Activated CD8-positive, alpha-beta T cell treated with anti-CD3 and anti-CD28 coated beads, Interleukin-2, amount 10 ng/mL, durations not matched to agents 7 days and 5 days (primary cell): ENCODE measurements around the gene MRPL42. TPM values are rescaled to one million over a fixed set of nuclear protein-coding genes. Genes with fewer than 3 reads are reported as not detected.

Experiments used
- ATAC-seq: fragments of 150-1000 bp; cut with Tn5 transposase; one replicate; pipeline ENCODE4 v1.10.0; 2021; ENCODE audit warnings: moderate library complexity
- CTCF ChIA-PET: fragments of 350-600 bp; sonication (Branson Sonifier 250); formaldehyde crosslinking; loops from one replicate; lab custom pipeline; 2021; ENCODE audit warnings: antibody characterized with exemption; lab: Charles Lee
- POLR2A ChIA-PET: fragments of 350-600 bp; sonication (Branson Sonifier 250); formaldehyde crosslinking; loops from one replicate; lab custom pipeline; 2021; ENCODE audit warnings: antibody characterized with exemption; lab: Charles Lee
- DNase-seq: peaks from one replicate; pipeline ENCODE4 v3.0.0-alpha.2; 2020
- H3K27ac Mint-ChIP-seq: one replicate; pipeline ENCODE4 v1.8.0; 2021; ENCODE audit warnings: mild to moderate bottlenecking, mixed read lengths
- H3K27me3 Mint-ChIP-seq: one replicate; pipeline ENCODE4 v1.8.0; 2021; ENCODE audit warnings: low read depth, mixed read lengths
- H3K36me3 Mint-ChIP-seq: one replicate; pipeline ENCODE4 v1.8.0; 2021; ENCODE audit warnings: low read depth, mixed read lengths
- H3K4me1 Mint-ChIP-seq: one replicate; pipeline ENCODE4 v1.8.0; 2021; ENCODE audit warnings: low read depth, mixed read lengths
- H3K4me3 Mint-ChIP-seq: one replicate; pipeline ENCODE4 v1.8.0; 2021; ENCODE audit warnings: mild to moderate bottlenecking, mixed read lengths
- H3K9me3 Mint-ChIP-seq: one replicate; pipeline ENCODE4 v1.8.0; 2022; ENCODE audit warnings: mixed read lengths; ENCODE audit not compliant: insufficient read depth
- total RNA-seq, 2 experiments: library from RNA; stranded (reverse); gene quantifications; one replicate each; pipeline ENCODE4 v1.2.3, GENCODE V29; 2021

The MRPL42 gene
- total RNA-seq, 2 experiments from 2014 or later: 55.8 to 57.0 TPM

- ChIA-PET CTCF (interaction anchor here (1.0 to 1.1 kb wide), 2 partner anchors 602 kb away, joined by 3 to 6 read pairs; no protein-coding TSS in a partner anchor), POLR2A (no interaction called here)
- H3K27me3 Mint-ChIP-seq: no peaks in the 10 kb centered on the region
- DNase-seq (no peak), ATAC-seq (no peak)
- H3K36me3 Mint-ChIP-seq: peaks cover 28% of the 10 kb centered on the region
- H3K4me1 Mint-ChIP-seq: peaks cover 9% of the 10 kb centered on the region
- H3K27ac Mint-ChIP-seq: no peak overlapping the region
- no peaks in the 10 kb centered on the region for H3K9me3 Mint-ChIP-seq
- H3K4me3 Mint-ChIP-seq: no peak overlapping the region
These were observed 32.9 kb downstream of the MRPL42 start for GRCh38 chr12:93500201-93500600.

GRCh38 chr12:93500667-93501066, 33.4 kb downstream of the MRPL42 start:
- Mint-ChIP-seq H3K36me3 (peaks cover 27% of the 10 kb centered on the region), H3K4me3 (no peak overlapping the region), H3K9me3 (no peaks in the 10 kb centered on the region), H3K27me3 (no peaks in the 10 kb centered on the region), H3K4me1 (peaks cover 13% of the 10 kb centered on the region), H3K27ac (no peak overlapping the region)
- ATAC-seq (no peak), DNase-seq (no peak)
- ChIA-PET CTCF (interaction anchor here (1.1 kb wide), 1 partner anchor 602 kb away, joined by 6 read pairs; no protein-coding TSS in a partner anchor), POLR2A (no interaction called here)

DNA sequence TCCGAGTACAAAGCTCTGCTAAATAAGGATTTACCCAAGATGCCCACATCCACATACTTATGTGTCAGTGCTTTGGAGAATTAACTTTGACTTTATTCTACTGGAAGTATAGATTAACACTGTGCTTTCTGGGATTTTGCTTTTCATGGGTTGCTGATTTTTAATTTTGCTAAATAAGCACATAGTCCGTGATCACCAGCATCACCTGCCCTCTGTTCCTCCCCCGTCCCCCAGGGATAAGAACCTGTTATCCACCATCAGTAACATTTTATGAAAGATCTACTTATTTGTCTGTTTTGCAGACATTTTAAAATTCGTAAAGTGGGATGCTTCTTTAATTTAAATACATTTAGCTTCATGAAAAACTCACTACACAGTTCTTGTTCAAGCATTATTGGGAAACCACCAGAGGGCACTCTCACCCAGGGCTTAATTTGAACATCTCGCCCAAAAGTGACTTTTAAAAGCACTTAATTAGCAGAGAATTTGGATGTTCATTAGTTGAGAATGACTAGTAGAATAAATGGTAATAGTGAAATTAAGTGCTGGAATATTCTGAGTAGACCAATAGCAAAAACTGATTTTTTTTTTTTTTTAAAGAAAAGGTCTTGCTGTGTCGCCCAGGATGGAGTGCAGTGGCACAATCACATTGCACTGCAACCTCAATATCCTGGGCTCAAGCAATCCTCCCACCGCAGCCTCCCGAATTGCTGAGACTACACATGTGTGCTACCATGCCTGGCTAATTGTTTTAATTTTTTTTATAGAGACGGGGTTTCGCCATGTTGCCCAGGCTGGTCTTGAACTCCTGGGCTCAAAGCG, 35.7 kb downstream of the MRPL42 start:
- H3K27me3 Mint-ChIP-seq: no peaks in the 10 kb centered on the region
- no peak for ATAC-seq

DNA sequence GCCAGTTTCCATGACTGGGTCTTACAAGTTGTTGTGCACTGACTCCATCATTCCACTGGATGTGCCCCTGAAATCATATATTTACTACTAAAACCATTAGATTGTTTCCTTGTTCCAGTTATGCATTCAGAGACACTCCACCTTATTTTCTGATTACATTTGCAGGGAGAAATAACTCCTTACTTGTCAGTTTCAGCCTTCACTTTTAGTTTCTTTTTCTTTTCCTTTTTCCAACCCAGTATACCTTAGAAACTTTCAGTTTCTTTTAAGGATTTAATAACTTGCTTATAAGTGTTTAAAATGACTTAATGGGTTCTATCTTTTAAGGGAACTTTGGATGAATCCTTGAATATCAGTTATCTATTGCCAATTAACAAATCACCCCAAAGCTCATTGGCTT, 39.9 kb downstream of the MRPL42 start:
- no peaks in the 10 kb centered on the region for H3K9me3 Mint-ChIP-seq
- POLR2A ChIA-PET: interaction anchor here (0.7 kb wide), 1 partner anchor 65 kb away, joined by 4 read pairs; the partner anchor contains the start of gene UBE2N
- H3K4me1 Mint-ChIP-seq: peaks cover 17% of the 10 kb centered on the region
- DNase-seq: no peak
- H3K36me3 Mint-ChIP-seq: peaks cover 25% of the 10 kb centered on the region
- peak overlapping the region; percentile 25 for H3K4me3 Mint-ChIP-seq
- H3K27me3 Mint-ChIP-seq: no peaks in the 10 kb centered on the region
- CTCF ChIA-PET: interaction anchor here (1.0 to 8.1 kb wide), 4 partner anchors 10 to 595 kb away, joined by 3 to 239 read pairs (median 6); no protein-coding TSS in a partner anchor
- ATAC-seq: no peak
- peak overlapping the region; percentile 79 for H3K27ac Mint-ChIP-seq

More for the DNA sequence above, 35.7 kb downstream of the MRPL42 start:
- Mint-ChIP-seq H3K27ac (no peak overlapping the region), H3K4me3 (no peak overlapping the region), H3K9me3 (no peaks in the 10 kb centered on the region), H3K36me3 (peaks cover 22% of the 10 kb centered on the region), H3K4me1 (peaks cover 17% of the 10 kb centered on the region)
- ChIA-PET CTCF (interaction anchor here (0.6 to 8.1 kb wide), 53 partner anchors 9 to 1032 kb away, joined by 3 to 239 read pairs (median 4); partner anchors contain the start of genes CRADD and MRPL42), POLR2A (interaction anchor here (0.9 to 1.3 kb wide), 2 partner anchors 599 to 601 kb away, joined by 3 to 7 read pairs; no protein-coding TSS in a partner anchor)
- DNase-seq: peak; percentile 78

GRCh38 chr12:93509506-93509905, 42.2 kb downstream of the MRPL42 start:
- ChIA-PET CTCF (interaction anchor here (0.9 to 8.1 kb wide), 2 partner anchors 592 kb away, joined by 3 to 239 read pairs; no protein-coding TSS in a partner anchor), POLR2A (no interaction called here)
- no peak for DNase-seq
- no peak for ATAC-seq
- H3K36me3 Mint-ChIP-seq: peaks cover 20% of the 10 kb centered on the region
- H3K4me1 Mint-ChIP-seq: peaks cover 17% of the 10 kb centered on the region
- no peaks in the 10 kb centered on the region for H3K9me3 Mint-ChIP-seq
- no peaks in the 10 kb centered on the region for H3K27me3 Mint-ChIP-seq
- H3K4me3 Mint-ChIP-seq: no peak overlapping the region
- no peak overlapping the region for H3K27ac Mint-ChIP-seq

GRCh38 chr12:93514853-93515252, 47.5 kb downstream of the MRPL42 start:
- ATAC-seq: no peak
- no peaks in the 10 kb centered on the region for H3K9me3 Mint-ChIP-seq
- CTCF ChIA-PET: interaction anchor here (1.6 to 3.4 kb wide), 4 partner anchors 12 to 587 kb away, joined by 3 to 19 read pairs (median 10); no protein-coding TSS in a partner anchor

DNA sequence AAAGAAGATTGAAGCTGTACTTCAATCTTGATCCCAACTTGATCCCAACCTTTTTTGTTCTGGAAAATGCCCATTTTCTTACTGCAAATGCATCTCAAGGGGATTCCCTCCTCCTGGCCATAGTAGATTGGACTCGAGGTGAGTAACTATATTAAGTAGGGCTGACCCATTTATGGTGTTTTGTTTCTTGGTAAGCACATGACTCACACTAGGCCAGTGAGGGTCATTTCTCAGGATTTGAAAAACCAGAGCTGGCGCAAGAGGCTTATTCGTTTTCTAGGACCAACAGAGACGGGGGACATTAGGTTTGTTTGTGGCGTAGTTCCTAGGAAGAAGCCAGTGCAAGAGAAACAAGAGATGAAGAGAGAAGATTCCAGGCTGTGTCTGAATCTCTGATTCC, 51.4 kb downstream of the MRPL42 start:
- ATAC-seq (no peak), DNase-seq (no peak)
- peaks cover 12% of the 10 kb centered on the region for H3K27me3 Mint-ChIP-seq
- H3K9me3 Mint-ChIP-seq: no peaks in the 10 kb centered on the region
- H3K27ac Mint-ChIP-seq: no peak overlapping the region
- no peaks in the 10 kb centered on the region for H3K36me3 Mint-ChIP-seq
- ChIA-PET POLR2A (no interaction called here), CTCF (no interaction called here)
- peaks cover 3% of the 10 kb centered on the region for H3K4me1 Mint-ChIP-seq
- no peak overlapping the region for H3K4me3 Mint-ChIP-seq

More at GRCh38 chr12:93514853-93515252, 47.5 kb downstream of the MRPL42 start:
- H3K27ac Mint-ChIP-seq: no peak overlapping the region
- H3K4me1 Mint-ChIP-seq: no peaks in the 10 kb centered on the region
- H3K36me3 Mint-ChIP-seq: peaks cover 2% of the 10 kb centered on the region
- H3K27me3 Mint-ChIP-seq: peaks cover 2% of the 10 kb centered on the region
- H3K4me3 Mint-ChIP-seq: no peak overlapping the region
- DNase-seq: no peak
- POLR2A ChIA-PET: no interaction called here

DNA sequence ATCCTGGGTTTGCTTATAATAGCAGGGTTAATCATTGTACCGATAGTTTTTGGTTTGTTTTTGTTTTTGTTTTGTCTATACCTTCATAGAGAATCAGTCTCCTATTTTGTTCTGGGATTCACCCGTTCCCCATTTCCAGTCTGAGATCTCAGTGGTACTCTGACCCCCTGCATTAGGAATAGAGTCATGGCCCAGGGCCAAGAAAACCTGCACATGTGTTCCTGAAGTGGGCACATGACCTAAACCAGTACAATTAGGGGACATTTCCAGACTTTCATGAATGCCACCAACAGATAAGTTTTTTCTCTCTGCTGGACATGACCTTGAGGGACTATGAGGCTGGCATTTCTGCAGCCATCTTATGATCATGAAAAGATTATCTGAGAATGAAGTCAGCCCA, 52.5 kb downstream of the MRPL42 start:
- H3K4me3 Mint-ChIP-seq: no peak overlapping the region
- ChIA-PET CTCF (no interaction called here), POLR2A (no interaction called here)
- DNase-seq (no peak), ATAC-seq (no peak)
- H3K27ac Mint-ChIP-seq: no peak overlapping the region
- H3K36me3 Mint-ChIP-seq: no peaks in the 10 kb centered on the region
- peaks cover 3% of the 10 kb centered on the region for H3K4me1 Mint-ChIP-seq
- peaks cover 12% of the 10 kb centered on the region for H3K27me3 Mint-ChIP-seq
- H3K9me3 Mint-ChIP-seq: no peaks in the 10 kb centered on the region

GRCh38 chr12:93520454-93520853, 53.1 kb downstream of the MRPL42 start:
- Mint-ChIP-seq H3K4me3 (no peak overlapping the region), H3K36me3 (no peaks in the 10 kb centered on the region), H3K27me3 (peaks cover 12% of the 10 kb centered on the region), H3K4me1 (peaks cover 3% of the 10 kb centered on the region), H3K27ac (no peak overlapping the region), H3K9me3 (no peaks in the 10 kb centered on the region)
- ChIA-PET CTCF (no interaction called here), POLR2A (no interaction called here)
- no peak for DNase-seq
- no peak for ATAC-seq

DNA sequence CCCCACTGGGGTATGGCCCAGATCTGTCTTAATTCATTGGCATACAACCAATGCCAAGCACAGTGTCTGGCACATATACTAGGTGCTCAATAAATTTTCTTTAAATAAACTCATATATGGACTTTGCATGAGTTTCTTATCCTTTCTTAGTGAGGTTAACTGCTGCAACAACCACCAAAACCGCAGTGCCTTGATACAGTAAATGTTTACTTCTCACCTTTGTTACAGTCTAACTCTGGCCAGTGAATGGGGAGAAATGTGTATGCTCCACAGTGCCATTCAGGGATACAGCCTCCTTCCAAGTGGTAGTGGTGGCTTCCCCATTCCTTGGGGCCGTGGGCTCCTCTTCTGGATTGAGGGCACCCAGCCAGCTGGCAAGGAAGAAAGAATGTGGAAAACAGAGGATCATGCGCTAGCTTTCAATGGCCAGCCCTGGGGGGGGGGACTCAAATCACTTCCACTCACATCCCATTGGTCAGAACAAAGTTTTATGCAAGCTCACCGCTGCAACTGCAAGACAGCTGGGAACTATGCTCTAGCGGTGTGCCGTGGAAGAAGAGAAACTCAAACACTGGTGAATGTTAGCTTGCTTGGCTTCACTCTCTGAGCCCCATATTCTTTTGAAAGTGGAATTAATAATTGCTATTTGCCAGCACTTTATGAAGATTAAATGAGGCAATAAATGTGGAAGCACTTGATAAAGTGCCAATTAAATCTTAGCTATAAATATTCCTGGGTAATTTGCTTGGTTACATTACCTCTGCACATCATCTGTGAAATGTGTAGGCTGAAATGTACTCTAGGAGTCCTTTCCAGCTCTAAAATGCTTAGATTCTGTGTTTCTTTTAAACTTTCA, 54.1 kb downstream of the MRPL42 start:
- ChIA-PET POLR2A (no interaction called here), CTCF (interaction anchor here (0.9 to 1.3 kb wide), 3 partner anchors 9 to 581 kb away, joined by 3 to 4 read pairs (median 3); no protein-coding TSS in a partner anchor)
- H3K36me3 Mint-ChIP-seq: no peaks in the 10 kb centered on the region
- H3K4me1 Mint-ChIP-seq: peaks cover 3% of the 10 kb centered on the region
- no peak overlapping the region for H3K27ac Mint-ChIP-seq
- H3K9me3 Mint-ChIP-seq: no peaks in the 10 kb centered on the region
- ATAC-seq (no peak), DNase-seq (no peak)
- H3K4me3 Mint-ChIP-seq: no peak overlapping the region
- H3K27me3 Mint-ChIP-seq: peaks cover 12% of the 10 kb centered on the region

- DNase-seq: no peak
- POLR2A ChIA-PET: interaction anchor here (0.8 kb wide), 1 partner anchor 10 kb away, joined by 6 read pairs; no protein-coding TSS in a partner anchor
- ATAC-seq: no peak
- H3K4me3 Mint-ChIP-seq: no peak overlapping the region
- H3K27me3 Mint-ChIP-seq: peaks cover 15% of the 10 kb centered on the region
- no peaks in the 10 kb centered on the region for H3K9me3 Mint-ChIP-seq
- H3K36me3 Mint-ChIP-seq: no peaks in the 10 kb centered on the region
- CTCF ChIA-PET: interaction anchor here (3.8 kb wide), 1 partner anchor 577 kb away, joined by 17 read pairs; no protein-coding TSS in a partner anchor
- H3K27ac Mint-ChIP-seq: no peak overlapping the region
- H3K4me1 Mint-ChIP-seq: peaks cover 4% of the 10 kb centered on the region
These were observed 57.2 kb downstream of the MRPL42 start for GRCh38 chr12:93524386-93525133.
